H9 (cell line): ENCODE measurements around the gene PXN. TPM values are rescaled to one million over a fixed set of nuclear protein-coding genes. Genes with fewer than 3 reads are reported as not detected.

ENCODE experiments used
- DNase-seq: peaks from one replicate; pipeline ENCODE4 v3.0.0-alpha.2; 2017
- H2AFZ ChIP-seq: one replicate; pipeline ENCODE4 v1.6.1; 2013; ENCODE audit warnings: mild to moderate bottlenecking, low read length, control low read depth, moderate library complexity
- H2AK5ac ChIP-seq: 2 replicates; pipeline ENCODE4 v1.6.1; 2013; ENCODE audit warnings: low read length, control low read depth, mixed read lengths; ENCODE audit not compliant: insufficient read length
- H2BK120ac ChIP-seq: one replicate; pipeline ENCODE4 v1.6.1; 2013; ENCODE audit warnings: low read depth, mild to moderate bottlenecking, low read length, control low read depth, inconsistent platforms; ENCODE audit not compliant: poor library complexity, severe bottlenecking
- H2BK12ac ChIP-seq: 2 replicates; pipeline ENCODE4 v1.6.1; 2013; ENCODE audit warnings: low read length, control low read depth, mixed read lengths, low read depth; ENCODE audit not compliant: insufficient read length
- H2BK15ac ChIP-seq: 2 replicates; pipeline ENCODE4 v1.6.1; 2013; ENCODE audit warnings: low read depth, low read length, control low read depth
- H2BK20ac ChIP-seq: one replicate; pipeline ENCODE4 v1.6.1; 2013; ENCODE audit warnings: low read depth, mild to moderate bottlenecking, low read length, control low read depth, inconsistent platforms; ENCODE audit not compliant: poor library complexity, severe bottlenecking
- H2BK5ac ChIP-seq: 2 replicates; pipeline ENCODE4 v1.6.1; 2013; ENCODE audit warnings: low read length, control low read depth, mixed read lengths; ENCODE audit not compliant: insufficient read length
- H3K14ac ChIP-seq: 2 replicates; pipeline ENCODE4 v1.6.1; 2013; ENCODE audit warnings: low read length, control low read depth; ENCODE audit not compliant: insufficient read depth
- H3K18ac ChIP-seq: 2 replicates; pipeline ENCODE4 v1.6.1; 2013; ENCODE audit warnings: low read depth, mild to moderate bottlenecking, mixed read lengths, low read length, control low read depth; ENCODE audit not compliant: insufficient read length
- H3K23ac ChIP-seq: 2 replicates; pipeline ENCODE4 v1.6.1; 2013; ENCODE audit warnings: low read length, control low read depth, mixed read lengths, low read depth; ENCODE audit not compliant: insufficient read length
- H3K23me2 ChIP-seq: 2 replicates; pipeline ENCODE4 v1.6.1; 2013; ENCODE audit warnings: low read depth, mild to moderate bottlenecking, mixed read lengths, low read length, control low read depth; ENCODE audit not compliant: insufficient read length, poor library complexity, severe bottlenecking
- H3K27ac ChIP-seq: 2 replicates; pipeline ENCODE4 v1.5.1; 2013; ENCODE audit warnings: low read length, control low read depth, mixed read lengths, low read depth; ENCODE audit not compliant: insufficient read length
- H3K27me3 ChIP-seq: 2 replicates; pipeline ENCODE4 v1.6.1; 2013; ENCODE audit warnings: low read length, control low read depth, inconsistent platforms; ENCODE audit not compliant: insufficient read depth
- H3K4ac ChIP-seq: 2 replicates; pipeline ENCODE4 v1.6.1; 2013; ENCODE audit warnings: low read depth, mild to moderate bottlenecking, control low read depth, inconsistent platforms, low read length, moderate library complexity
- H3K4me1 ChIP-seq: 2 replicates; pipeline ENCODE4 v1.6.1; 2013; ENCODE audit warnings: low read length, control low read depth, inconsistent platforms; ENCODE audit not compliant: insufficient read depth
- H3K4me2 ChIP-seq: 2 replicates; pipeline ENCODE4 v1.6.1; 2013; ENCODE audit warnings: low read length, control low read depth, mixed read lengths; ENCODE audit not compliant: insufficient read length, insufficient read depth
- H3K56ac ChIP-seq: 2 replicates; pipeline ENCODE4 v1.6.1; 2013; ENCODE audit warnings: low read depth, mild to moderate bottlenecking, mixed read lengths, low read length, control low read depth; ENCODE audit not compliant: insufficient read length
- H3K79me1 ChIP-seq: 2 replicates; pipeline ENCODE4 v1.6.1; 2013; ENCODE audit warnings: low read depth, mild to moderate bottlenecking, moderate library complexity, low read length, control low read depth, inconsistent platforms; ENCODE audit not compliant: insufficient read depth, poor library complexity, severe bottlenecking
- H3K79me2 ChIP-seq: 2 replicates; pipeline ENCODE4 v1.6.1; 2013; ENCODE audit warnings: low read length, control low read depth, inconsistent platforms; ENCODE audit not compliant: insufficient read depth
- H3K9ac ChIP-seq: 2 replicates; pipeline ENCODE4 v1.6.1; 2013; ENCODE audit warnings: low read length, control low read depth, mixed read lengths; ENCODE audit not compliant: insufficient read length; ENCODE audit errors: extremely low read depth
- H3K9me3 ChIP-seq: one replicate; pipeline ENCODE4 v1.6.1; 2013; ENCODE audit warnings: low read depth, low read length, inconsistent platforms; ENCODE audit not compliant: control insufficient read depth
- H3T11ph ChIP-seq: one replicate; pipeline ENCODE4 v1.6.1; 2013; ENCODE audit warnings: mild to moderate bottlenecking, low read length, control low read depth, inconsistent platforms
- H4K20me1 ChIP-seq: one replicate; pipeline ENCODE4 v1.6.1; 2013; ENCODE audit not compliant: control insufficient read depth, insufficient read length, insufficient read depth
- H4K5ac ChIP-seq: 2 replicates; pipeline ENCODE4 v1.6.1; 2013; ENCODE audit warnings: low read depth, mild to moderate bottlenecking, mixed read lengths, low read length, control low read depth; ENCODE audit not compliant: insufficient read length
- H4K8ac ChIP-seq: replicated peaks from 2 replicates; pipeline ENCODE4 v1.6.1; 2013; ENCODE audit warnings: low read length, control low read depth, mixed read lengths, low read depth; ENCODE audit not compliant: insufficient read length
- H4K91ac ChIP-seq: 2 replicates; pipeline ENCODE4 v1.6.1; 2013; ENCODE audit warnings: low read depth, mild to moderate bottlenecking, moderate library complexity, mixed read lengths, low read length, control low read depth; ENCODE audit not compliant: insufficient read length
- H3K27ac Mint-ChIP-seq, 3 experiments: 2 replicates in 2 of 3; 3 replicates in 1 of 3; pipeline ENCODE4 v1.8.0; 2020 to 2021; ENCODE audit warnings: mixed read lengths in 3 of 3, mild to moderate bottlenecking in 1 of 3, moderate library complexity in 1 of 3
- H3K27me3 Mint-ChIP-seq: 2 replicates; pipeline ENCODE4 v1.8.0; 2021; ENCODE audit warnings: low read depth, mild to moderate bottlenecking, moderate library complexity, mixed read lengths
- H3K36me3 Mint-ChIP-seq, 3 experiments: 2 replicates in 2 of 3; 3 replicates in 1 of 3; pipeline ENCODE4 v1.8.0; 2020 to 2021; ENCODE audit warnings: low read depth in 3 of 3, mixed read lengths in 3 of 3; ENCODE audit not compliant: insufficient read depth in 1 of 3
- H3K4me1 Mint-ChIP-seq, 2 experiments: 2 replicates each; pipeline ENCODE4 v1.8.0; 2020; ENCODE audit warnings: mixed read lengths in 2 of 2
- H3K4me3 Mint-ChIP-seq, 2 experiments: 2 replicates in 1 of 2; 3 replicates in 1 of 2; pipeline ENCODE4 v1.8.0; 2020 to 2021; ENCODE audit warnings: mild to moderate bottlenecking in 2 of 2, mixed read lengths in 2 of 2, moderate library complexity in 1 of 2
- H3K9me3 Mint-ChIP-seq, 2 experiments: 2 replicates in 1 of 2; 3 replicates in 1 of 2; pipeline ENCODE4 v1.8.0; 2020; ENCODE audit warnings: mild to moderate bottlenecking in 2 of 2, mixed read lengths in 2 of 2, moderate library complexity in 1 of 2
- WGBS: extraction: QIAGEN DNeasy Blood & Tissue Kit; methylation state at CpG from one replicate; pipeline ENCODE4 v1.1.7; 2013; ENCODE audit warnings: missing lambda C conversion rate, low lambda C conversion rate, mixed read lengths; ENCODE audit not compliant: insufficient read length; ENCODE audit errors: extremely low coverage; 5-methylcytosine and 5-hydroxymethylcytosine counted together
- total RNA-seq: library from RNA; stranded (reverse); gene quantifications from 2 replicates; pipeline ENCODE4 v1.2.1, GENCODE V29; 2021
- TF ChIP-seq, protein P1 (sequence below): fragments of 200-600 bp; sonication (generic); conservative IDR thresholded peaks from 3 replicates; pipeline ENCODE4 v1.8.0; 2021; ENCODE audit warnings: antibody characterized with exemption, mild to moderate bottlenecking

Gene PXN
- total RNA-seq, 1 experiment from 2014 or later, result 92.8 TPM

DNA sequence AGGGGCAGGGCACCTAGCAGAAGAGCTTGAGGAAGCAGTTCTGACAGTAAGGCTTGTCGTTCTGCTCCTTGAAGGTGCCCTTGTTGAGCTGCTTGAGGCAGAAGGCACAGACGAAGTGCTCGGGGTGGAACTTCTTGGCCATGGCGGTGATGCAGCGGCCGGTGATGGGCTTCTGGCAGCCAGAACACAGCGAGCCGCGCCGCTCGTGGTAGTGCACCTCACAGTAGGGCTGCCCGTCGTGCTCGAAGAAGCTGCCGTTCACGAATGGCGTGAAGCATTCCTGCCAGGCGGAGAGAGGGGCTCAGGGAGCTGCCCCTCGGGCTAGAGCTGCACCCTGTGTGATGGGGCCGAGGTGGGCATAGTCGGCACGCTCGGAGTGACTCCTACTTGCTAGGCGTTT is 53.2 kb downstream of the PXN start:
- Histone ChIP-seq H3K18ac (no peak overlapping the region), H2AFZ (no peak overlapping the region), H2BK20ac (no peak overlapping the region), H3K23ac (no peak overlapping the region), H3T11ph (no peak overlapping the region), H4K5ac (no peak overlapping the region), H4K20me1 (no peaks in the 10 kb centered on the region), H3K14ac (no peak overlapping the region), H2BK12ac (no peak overlapping the region), H3K27ac (no peak overlapping the region), H3K56ac (no peak overlapping the region), H2BK15ac (no peak overlapping the region), H3K4ac (no peak overlapping the region), H3K27me3 (no peaks in the 10 kb centered on the region), H3K4me2 (no peak overlapping the region), H2BK120ac (no peak overlapping the region), H4K8ac (no peak overlapping the region), H2BK5ac (no peak overlapping the region), H3K79me2 (no peaks in the 10 kb centered on the region), H3K9me3 (no peaks in the 10 kb centered on the region), H2AK5ac (no peak overlapping the region), H3K79me1 (no peaks in the 10 kb centered on the region), H4K91ac (no peak overlapping the region), H3K4me1 (no peaks in the 10 kb centered on the region), H3K23me2 (no peaks in the 10 kb centered on the region), H3K9ac (no peak overlapping the region)
- Mint-ChIP-seq H3K4me3 (no peak overlapping the region), H3K9me3 (no peaks in the 10 kb centered on the region), H3K27me3 (no peaks in the 10 kb centered on the region), H3K27ac (no peak overlapping the region), H3K4me1 (peaks cover 0 to 7% of the 10 kb centered on the region in 2 experiments; a peak in 2 of 4 replicates), H3K36me3 (peaks cover 23 to 65% (median 56%) of the 10 kb centered on the region in 3 experiments; a peak in 6 of 7 replicates)
- no peak for DNase-seq
- no CpG with 5 or more reads among the region's 24 CpGs for WGBS
- TF ChIP-seq, protein P1, sequence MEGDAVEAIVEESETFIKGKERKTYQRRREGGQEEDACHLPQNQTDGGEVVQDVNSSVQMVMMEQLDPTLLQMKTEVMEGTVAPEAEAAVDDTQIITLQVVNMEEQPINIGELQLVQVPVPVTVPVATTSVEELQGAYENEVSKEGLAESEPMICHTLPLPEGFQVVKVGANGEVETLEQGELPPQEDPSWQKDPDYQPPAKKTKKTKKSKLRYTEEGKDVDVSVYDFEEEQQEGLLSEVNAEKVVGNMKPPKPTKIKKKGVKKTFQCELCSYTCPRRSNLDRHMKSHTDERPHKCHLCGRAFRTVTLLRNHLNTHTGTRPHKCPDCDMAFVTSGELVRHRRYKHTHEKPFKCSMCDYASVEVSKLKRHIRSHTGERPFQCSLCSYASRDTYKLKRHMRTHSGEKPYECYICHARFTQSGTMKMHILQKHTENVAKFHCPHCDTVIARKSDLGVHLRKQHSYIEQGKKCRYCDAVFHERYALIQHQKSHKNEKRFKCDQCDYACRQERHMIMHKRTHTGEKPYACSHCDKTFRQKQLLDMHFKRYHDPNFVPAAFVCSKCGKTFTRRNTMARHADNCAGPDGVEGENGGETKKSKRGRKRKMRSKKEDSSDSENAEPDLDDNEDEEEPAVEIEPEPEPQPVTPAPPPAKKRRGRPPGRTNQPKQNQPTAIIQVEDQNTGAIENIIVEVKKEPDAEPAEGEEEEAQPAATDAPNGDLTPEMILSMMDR, result no peak
